Activated T-helper 1 cell treated with anti-CD3 and anti-CD28 coated beads, Interleukin-12 subunit alpha, Interleukin-12 subunit beta, Interleukin-2, Interleukin-4 antibody, amounts not matched to agents 30 ng/mL and 10 ng/mL and 1 ng/mL, durations not matched to agents 14 hours and 24 hours and 36 hours (primary cell): ENCODE results near the gene AP2S1. TPM values are rescaled to one million over a fixed set of nuclear protein-coding genes. Genes with fewer than 3 reads are reported as not detected.
"Not testable (repeated sequence)": the region's sequence is repeated elsewhere in the genome, so short reads cannot be mapped to it uniquely, and the experiment has no call there.

Source experiments
- DNase-seq: peaks from one replicate; pipeline ENCODE4 v3.0.0; 2021; ENCODE audit warnings: low spot score
- H3K27ac Mint-ChIP-seq: one replicate; pipeline ENCODE4 v1.8.0; 2021; ENCODE audit warnings: mild to moderate bottlenecking, mixed read lengths
- H3K27me3 Mint-ChIP-seq: one replicate; pipeline ENCODE4 v1.8.0; 2022; ENCODE audit warnings: mild to moderate bottlenecking, moderate library complexity, mixed read lengths; ENCODE audit not compliant: insufficient read depth
- H3K36me3 Mint-ChIP-seq: one replicate; pipeline ENCODE4 v1.8.0; 2021; ENCODE audit warnings: low read depth, mixed read lengths
- H3K4me1 Mint-ChIP-seq: one replicate; pipeline ENCODE4 v1.8.0; 2021; ENCODE audit warnings: low read depth, mixed read lengths
- H3K4me3 Mint-ChIP-seq: one replicate; pipeline ENCODE4 v1.8.0; 2021; ENCODE audit warnings: mild to moderate bottlenecking, moderate library complexity, mixed read lengths
- H3K9me3 Mint-ChIP-seq: one replicate; pipeline ENCODE4 v1.8.0; 2021; ENCODE audit warnings: mixed read lengths
- intact Hi-C: fragments of 100-400 bp; cut with micrococcal nuclease; formaldehyde crosslinking; loops from one replicate; pipeline ENCODE4 v1.15.1; 2024
- total RNA-seq: library from RNA; stranded (reverse); gene quantifications from 2 replicates; pipeline ENCODE4 v1.2.3, GENCODE V29; 2022

Gene AP2S1
- total RNA-seq, 1 donor from 2014 or later, result 98.1 TPM

DNA sequence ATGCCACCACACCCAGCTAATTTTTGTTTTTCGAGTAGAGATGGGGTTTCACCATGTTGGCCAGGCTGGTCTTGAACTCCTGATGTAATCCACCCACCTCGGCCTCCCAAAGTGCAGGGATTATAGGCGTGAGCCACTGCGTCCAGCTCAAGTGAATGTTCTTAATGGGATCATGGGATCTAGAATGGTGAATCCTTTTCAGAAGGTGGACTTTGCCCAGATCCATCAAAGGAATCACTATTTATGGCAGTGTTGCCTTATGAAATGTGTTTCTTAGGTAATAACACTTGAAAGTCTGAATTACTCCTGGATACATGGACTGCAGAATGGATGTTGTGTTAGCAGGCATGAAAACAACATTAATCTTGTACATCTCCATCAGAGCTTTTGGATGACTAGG, 30.4 kb upstream of the AP2S1 start:
- no peaks in the 10 kb centered on the region for H3K36me3 Mint-ChIP-seq
- intact Hi-C loops, result no loop called here
- no peaks in the 10 kb centered on the region for H3K4me1 Mint-ChIP-seq
- no peak overlapping the region for H3K4me3 Mint-ChIP-seq
- DNase-seq, result no peak
- H3K9me3 Mint-ChIP-seq, result no peaks in the 10 kb centered on the region
- no peak overlapping the region for H3K27ac Mint-ChIP-seq
- no peaks in the 10 kb centered on the region for H3K27me3 Mint-ChIP-seq

- no peak overlapping the region for H3K4me3 Mint-ChIP-seq
- no peaks in the 10 kb centered on the region for H3K4me1 Mint-ChIP-seq
- no peak overlapping the region for H3K27ac Mint-ChIP-seq
- H3K36me3 Mint-ChIP-seq, result peaks cover under 1% of the 10 kb centered on the region
- H3K27me3 Mint-ChIP-seq, result no peaks in the 10 kb centered on the region
- no peak for DNase-seq
- no peaks in the 10 kb centered on the region for H3K9me3 Mint-ChIP-seq
- intact Hi-C loops, result no loop called here
Measured at GRCh38 chr19:46880431-46880830, 29.8 kb upstream of the AP2S1 start.

- no peak for DNase-seq
- no peak overlapping the region for H3K4me3 Mint-ChIP-seq
Measured at GRCh38 chr19:46878613-46879375, 28.1 kb upstream of the AP2S1 start.

DNA sequence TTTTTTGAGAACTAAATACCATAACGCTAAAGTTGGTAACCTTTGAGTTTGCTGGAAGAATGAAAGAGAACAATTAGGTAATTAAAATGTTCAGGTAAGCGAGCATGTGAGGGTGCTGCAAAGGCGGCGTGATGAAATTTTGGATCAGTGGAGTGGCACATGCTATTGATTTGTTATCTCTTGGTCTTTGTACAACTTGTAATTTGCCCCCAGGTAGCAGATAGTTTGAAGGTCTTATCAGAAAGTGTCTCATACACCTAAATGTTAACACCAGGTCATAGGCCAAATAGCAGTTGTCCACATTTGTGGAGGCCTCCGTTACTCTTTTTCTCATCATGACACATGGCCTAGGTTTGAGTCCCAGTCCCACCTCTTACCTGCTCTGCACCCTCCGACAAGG, 25.0 kb upstream of the AP2S1 start:
- Mint-ChIP-seq H3K27me3 (no peaks in the 10 kb centered on the region), H3K27ac (no peak overlapping the region), H3K4me1 (no peaks in the 10 kb centered on the region), H3K36me3 (peaks cover 5% of the 10 kb centered on the region), H3K4me3 (no peak overlapping the region), H3K9me3 (no peaks in the 10 kb centered on the region)
- DNase-seq, result no peak
- intact Hi-C loops, result no loop called here

More at GRCh38 chr19:46878613-46879375, 28.1 kb upstream of the AP2S1 start:
- intact Hi-C loops, result no loop called here
- peaks cover 5% of the 10 kb centered on the region for H3K36me3 Mint-ChIP-seq
- H3K4me1 Mint-ChIP-seq, result no peaks in the 10 kb centered on the region
- no peaks in the 10 kb centered on the region for H3K27me3 Mint-ChIP-seq
- H3K9me3 Mint-ChIP-seq, result no peaks in the 10 kb centered on the region
- H3K27ac Mint-ChIP-seq, result no peak overlapping the region

DNA sequence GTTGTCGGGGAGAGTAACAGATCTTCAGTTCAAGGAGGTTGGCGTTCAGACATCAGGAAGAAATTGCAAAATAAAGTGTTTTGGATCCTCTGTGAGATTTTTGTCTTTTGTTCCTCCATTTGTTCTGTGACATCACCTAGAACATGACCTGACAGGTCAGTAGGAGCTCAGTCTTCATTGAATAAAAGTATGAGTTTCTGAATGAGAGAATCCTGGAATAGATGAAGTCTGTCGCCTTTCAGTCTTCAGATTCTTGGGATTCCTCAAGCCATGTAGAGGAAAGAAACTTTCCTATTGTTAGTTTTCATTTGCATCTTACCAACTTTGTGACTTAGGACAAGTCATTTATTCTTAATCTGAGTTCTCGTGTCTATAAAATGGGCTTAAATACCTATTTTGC, 24.6 kb upstream of the AP2S1 start:
- intact Hi-C loops, result no loop called here
- Mint-ChIP-seq H3K36me3 (peaks cover 5% of the 10 kb centered on the region), H3K4me1 (no peaks in the 10 kb centered on the region), H3K27ac (no peak overlapping the region), H3K27me3 (no peaks in the 10 kb centered on the region), H3K9me3 (no peaks in the 10 kb centered on the region), H3K4me3 (no peak overlapping the region)
- no peak for DNase-seq

DNA sequence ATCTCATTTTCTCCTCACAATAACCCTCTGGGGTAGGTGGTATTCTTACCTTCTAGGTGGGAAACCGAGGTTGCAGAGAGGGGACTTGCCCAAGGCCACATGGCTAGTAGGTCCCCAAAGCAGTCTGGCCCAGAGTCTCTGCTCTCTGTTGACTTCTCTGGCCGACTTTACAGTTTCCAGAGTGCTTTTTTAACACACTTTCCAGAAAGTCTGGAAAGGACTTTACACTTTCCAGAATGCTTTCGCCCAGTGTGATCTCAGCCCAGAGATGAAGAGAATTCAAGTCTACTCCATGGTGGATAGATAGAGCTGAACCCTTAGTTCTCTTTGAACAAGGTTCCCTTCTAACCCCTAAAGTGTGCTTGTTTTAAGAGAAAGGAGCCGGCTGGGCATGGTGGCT, 22.3 kb upstream of the AP2S1 start:
- H3K36me3 Mint-ChIP-seq, result peaks cover 5% of the 10 kb centered on the region
- H3K4me1 Mint-ChIP-seq, result peaks cover 7% of the 10 kb centered on the region
- intact Hi-C loops, result no loop called here
- DNase-seq, result no peak
- no peak overlapping the region for H3K4me3 Mint-ChIP-seq
- no peak overlapping the region for H3K27ac Mint-ChIP-seq
- no peaks in the 10 kb centered on the region for H3K27me3 Mint-ChIP-seq
- H3K9me3 Mint-ChIP-seq, result no peaks in the 10 kb centered on the region

GRCh38 chr19:46871173-46871572, 20.5 kb upstream of the AP2S1 start:
- H3K9me3 Mint-ChIP-seq, intact Hi-C loops, H3K27me3 Mint-ChIP-seq, H3K36me3 Mint-ChIP-seq, H3K27ac Mint-ChIP-seq, DNase-seq, H3K4me3 Mint-ChIP-seq: not testable (repeated sequence)
- H3K4me1 Mint-ChIP-seq, result peaks cover 20% of the 10 kb centered on the region

DNA sequence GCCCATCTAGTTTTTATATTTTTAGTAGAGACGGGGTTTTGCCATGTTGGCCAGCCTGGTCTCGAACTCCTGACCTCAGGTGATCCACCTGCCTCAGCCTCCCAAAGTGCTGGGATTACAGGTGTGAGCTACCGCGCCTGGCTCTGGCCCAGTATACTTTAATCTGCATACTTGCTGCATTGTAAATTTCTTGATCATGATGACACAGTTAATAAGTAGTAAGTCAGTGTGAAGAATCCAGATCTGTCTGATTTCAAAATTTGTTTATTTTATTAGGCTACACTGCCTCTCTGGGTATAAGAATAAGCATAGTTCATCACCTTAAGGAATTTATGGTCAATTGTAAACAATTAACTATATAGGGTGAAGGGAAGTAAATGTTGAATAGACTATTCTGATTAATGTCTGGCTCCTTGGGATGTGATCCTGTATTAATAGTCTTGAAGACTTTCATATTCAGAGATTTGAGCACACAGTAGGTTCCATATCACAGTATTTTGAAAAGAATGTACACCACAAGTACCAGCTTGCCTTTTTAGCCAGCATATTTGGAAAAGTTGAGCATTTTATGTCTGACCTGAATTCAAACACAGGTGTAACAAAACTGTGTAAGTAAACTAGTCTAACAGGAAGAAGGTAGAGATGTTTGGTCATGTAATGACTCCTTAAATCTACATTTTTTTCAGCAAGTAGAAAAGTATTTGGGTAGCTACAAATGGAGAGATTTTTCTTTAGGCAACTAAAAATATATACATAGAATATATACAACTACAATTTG, 17.6 kb upstream of the AP2S1 start:
- Mint-ChIP-seq H3K36me3 (peaks cover 1% of the 10 kb centered on the region), H3K9me3 (no peaks in the 10 kb centered on the region), H3K27me3 (no peaks in the 10 kb centered on the region), H3K4me1 (peaks cover 32% of the 10 kb centered on the region), H3K4me3 (no peak overlapping the region), H3K27ac (no peak overlapping the region)
- no peak for DNase-seq
- intact Hi-C loops, result no loop called here

DNA sequence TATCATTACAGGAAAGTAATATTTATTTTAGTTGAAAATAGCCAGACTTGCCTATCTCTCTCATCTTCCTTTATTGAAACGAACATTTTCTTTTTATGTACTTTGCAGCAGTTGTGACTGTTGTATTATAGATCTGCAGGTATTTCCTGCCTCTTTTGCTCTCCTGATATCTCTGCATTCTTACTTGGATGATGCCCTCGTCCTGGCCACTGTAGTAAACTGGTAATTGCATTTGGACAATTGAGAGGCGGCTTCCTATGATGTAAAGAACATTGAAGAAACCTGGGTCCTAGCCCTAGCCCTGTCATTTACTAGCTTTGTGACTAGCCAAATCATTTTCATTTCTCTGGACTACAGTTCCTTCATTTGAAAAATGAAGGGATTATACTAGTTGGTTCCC, 16.5 kb upstream of the AP2S1 start:
- Mint-ChIP-seq H3K4me1 (peaks cover 32% of the 10 kb centered on the region), H3K27me3 (no peaks in the 10 kb centered on the region), H3K9me3 (no peaks in the 10 kb centered on the region), H3K27ac (no peak overlapping the region), H3K4me3 (no peak overlapping the region), H3K36me3 (peaks cover 1% of the 10 kb centered on the region)
- intact Hi-C loops, result no loop called here
- DNase-seq, result no peak

DNA sequence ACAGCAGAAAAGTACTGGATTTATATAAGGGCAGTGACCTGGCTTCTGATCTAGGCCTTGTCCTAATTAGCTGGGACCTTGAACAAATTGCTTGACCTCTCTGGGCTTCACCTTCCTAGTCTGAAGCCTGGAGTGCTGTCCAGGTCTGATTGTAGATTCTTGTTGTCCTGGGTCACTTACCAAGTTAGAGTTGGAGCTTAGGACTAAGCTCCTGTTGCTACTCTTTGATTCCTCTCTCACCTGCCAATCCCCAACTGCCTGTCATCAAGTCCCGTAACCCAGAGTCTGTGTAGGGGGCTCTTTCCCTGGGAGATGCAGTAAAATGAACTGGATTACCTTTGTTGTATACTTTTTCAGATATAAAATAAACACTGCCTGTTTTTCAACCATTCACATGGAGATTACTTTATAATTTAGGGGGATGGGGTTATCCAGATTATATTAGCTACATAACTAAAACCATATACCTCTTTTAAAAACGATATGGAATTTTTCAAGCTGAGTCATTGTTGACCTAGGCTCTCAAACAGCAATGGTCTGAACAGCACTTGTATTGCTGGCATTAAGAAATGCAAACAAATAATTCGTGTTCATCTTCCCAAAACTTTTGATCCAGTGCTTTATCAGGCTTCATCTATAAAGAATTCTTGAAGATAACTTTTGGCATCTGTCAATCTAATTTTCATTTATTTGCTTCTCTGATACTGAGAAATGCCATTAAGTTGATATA, 15.9 kb upstream of the AP2S1 start:
- intact Hi-C loops, result no loop called here
- no peak overlapping the region for H3K27ac Mint-ChIP-seq
- no peaks in the 10 kb centered on the region for H3K9me3 Mint-ChIP-seq
- H3K4me1 Mint-ChIP-seq, result peaks cover 32% of the 10 kb centered on the region
- H3K36me3 Mint-ChIP-seq, result peaks cover 1% of the 10 kb centered on the region
- no peak overlapping the region for H3K4me3 Mint-ChIP-seq
- no peak for DNase-seq
- H3K27me3 Mint-ChIP-seq, result no peaks in the 10 kb centered on the region

GRCh38 chr19:46863818-46864629, 13.4 kb upstream of the AP2S1 start:
- intact Hi-C loops, result loop anchor here (5.0 kb wide), 2 partner anchors 363 to 408 kb away; partner anchors contain the start of gene INAFM1
- Mint-ChIP-seq H3K4me3 (no peak overlapping the region), H3K4me1 (peaks cover 38% of the 10 kb centered on the region)

DNA sequence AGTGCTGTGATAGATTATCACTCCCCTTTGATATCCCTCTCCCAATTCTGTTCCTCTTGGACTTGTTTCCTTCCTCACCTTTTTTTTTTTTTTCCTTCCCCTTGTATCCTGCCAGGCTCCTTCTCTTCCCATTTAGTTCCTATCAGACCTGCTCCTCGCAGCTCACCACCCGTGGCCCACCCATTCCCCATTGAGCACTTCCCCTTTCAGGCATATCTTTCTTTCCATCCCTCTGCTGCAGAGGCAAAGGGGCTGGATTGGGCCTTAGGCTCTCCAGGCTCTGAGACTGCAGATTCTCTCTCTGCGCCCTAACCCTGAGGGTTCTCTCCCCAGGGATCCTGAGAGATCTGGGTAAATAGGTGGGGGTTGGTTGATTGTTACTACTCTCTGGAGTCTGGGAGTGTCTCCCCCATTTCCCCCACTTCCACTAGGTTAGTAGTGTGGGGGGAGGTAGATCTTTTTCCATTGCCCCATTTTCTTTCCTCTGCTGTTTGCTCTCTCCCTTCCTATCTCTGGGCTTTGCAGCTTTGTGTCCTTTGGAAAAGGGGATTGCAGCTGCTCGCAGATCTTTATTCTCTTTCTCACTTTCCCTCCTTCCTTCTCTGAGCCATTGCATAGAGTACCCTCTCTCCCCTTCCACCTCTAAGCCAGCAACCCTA, 12.5 kb upstream of the AP2S1 start:
- intact Hi-C loops, result loop anchor here (5.0 kb wide), 2 partner anchors 364 to 409 kb away; partner anchors contain the start of gene INAFM1
- DNase-seq, result no peak
- H3K9me3 Mint-ChIP-seq, result peaks cover 4% of the 10 kb centered on the region
- H3K4me3 Mint-ChIP-seq, result no peak overlapping the region
- H3K27ac Mint-ChIP-seq, result no peak overlapping the region
- no peaks in the 10 kb centered on the region for H3K27me3 Mint-ChIP-seq
- peaks cover 5% of the 10 kb centered on the region for H3K36me3 Mint-ChIP-seq
- H3K4me1 Mint-ChIP-seq, result peaks cover 32% of the 10 kb centered on the region

More at GRCh38 chr19:46863818-46864629, 13.4 kb upstream of the AP2S1 start:
- Mint-ChIP-seq H3K9me3 (peaks cover 4% of the 10 kb centered on the region), H3K36me3 (peaks cover 5% of the 10 kb centered on the region), H3K27ac (no peak overlapping the region), H3K27me3 (no peaks in the 10 kb centered on the region)
- no peak for DNase-seq
